SU-DHL-6 (cell line): ENCODE measurements around the gene SRRT.

Source experiments
- H2AFZ ChIP-seq: fragments of 200-600 bp; sonication (generic); 2 replicates; pipeline ENCODE4 v1.6.1; 2014; ENCODE audit warnings: low read depth, mild to moderate bottlenecking, moderate library complexity, mixed read lengths, antibody characterized with exemption, low read length; ENCODE audit not compliant: severe bottlenecking
- H3F3A ChIP-seq: fragments of 200-600 bp; shearing (Covaris generic); 2 replicates; pipeline ENCODE4 v1.6.0; 2016; ENCODE audit warnings: antibody characterized with exemption, mild to moderate bottlenecking; ENCODE audit not compliant: insufficient read depth
- H3K27ac ChIP-seq: fragments of 200-600 bp; sonication (generic); 2 replicates; pipeline ENCODE4 v1.5.1; 2016; ENCODE audit warnings: low read depth, mild to moderate bottlenecking, low read length, moderate library complexity, mixed read lengths
- H3K27me3 ChIP-seq: fragments of 200-600 bp; sonication (generic), shearing (Covaris generic); 2 replicates; pipeline ENCODE4 v1.6.0; 2014; ENCODE audit warnings: mild to moderate bottlenecking, low read length
- H3K36me3 ChIP-seq: fragments of 200-600 bp; sonication (generic); 2 replicates; pipeline ENCODE4 v1.6.1; 2014; ENCODE audit warnings: mild to moderate bottlenecking, low read length, mixed read lengths
- H3K4me2 ChIP-seq: fragments of 300-600, 200-600 bp; shearing (Covaris generic), sonication (generic); 2 replicates; pipeline ENCODE4 v1.6.0; 2014; ENCODE audit warnings: low read length, low read depth, mild to moderate bottlenecking; ENCODE audit not compliant: poor library complexity, severe bottlenecking
- H3K4me3 ChIP-seq: fragments of 200-600 bp; sonication (generic); 2 replicates; pipeline ENCODE4 v1.5.1; 2014; ENCODE audit warnings: antibody characterized with exemption, low read length, mild to moderate bottlenecking, mixed read lengths; ENCODE audit not compliant: insufficient read depth, poor library complexity, severe bottlenecking
- H3K79me2 ChIP-seq: fragments of 200-600 bp; sonication (generic); 2 replicates; pipeline ENCODE4 v1.6.1; 2014; ENCODE audit warnings: mild to moderate bottlenecking, low read length, moderate library complexity; ENCODE audit not compliant: insufficient read depth
- H3K9ac ChIP-seq: fragments of 200-600 bp; sonication (generic); 2 replicates; pipeline ENCODE4 v1.7.0; 2014; ENCODE audit warnings: mild to moderate bottlenecking, low read length
- H3K9me2 ChIP-seq: fragments of 200-600 bp; sonication (generic); replicated peaks from 2 replicates; pipeline ENCODE4 v1.6.1; 2014; ENCODE audit warnings: low read length; ENCODE audit not compliant: insufficient read depth
- H3K9me3 ChIP-seq: fragments of 200-600 bp; sonication (generic); 2 replicates; pipeline ENCODE4 v1.6.1; 2014; ENCODE audit warnings: low read length, mixed read lengths; ENCODE audit not compliant: insufficient read depth
- H4K20me1 ChIP-seq: fragments of 200-600 bp; sonication (generic); 2 replicates; pipeline ENCODE4 v1.6.1; 2014; ENCODE audit warnings: low read depth, mild to moderate bottlenecking, antibody characterized with exemption, low read length, moderate library complexity, mixed read lengths
- EZH2phosphoT487 ChIP-seq: fragments of 200-600 bp; sonication (generic), shearing (Covaris generic); conservative IDR thresholded peaks from 2 replicates; pipeline ENCODE4 v1.6.1; 2018; ENCODE audit warnings: mild to moderate bottlenecking, antibody characterized with exemption, low read length, moderate library complexity, mixed read lengths
- TF ChIP-seq, protein P1 (sequence below): fragments of 200-600 bp; sonication (generic); IDR thresholded peaks from one replicate; pipeline ENCODE4 v1.5.1; 2017; ENCODE audit warnings: antibody characterized with exemption, mild to moderate bottlenecking, low read length, moderate library complexity; ENCODE audit not compliant: insufficient read depth, poor library complexity, severe bottlenecking

Gene SRRT

DNA sequence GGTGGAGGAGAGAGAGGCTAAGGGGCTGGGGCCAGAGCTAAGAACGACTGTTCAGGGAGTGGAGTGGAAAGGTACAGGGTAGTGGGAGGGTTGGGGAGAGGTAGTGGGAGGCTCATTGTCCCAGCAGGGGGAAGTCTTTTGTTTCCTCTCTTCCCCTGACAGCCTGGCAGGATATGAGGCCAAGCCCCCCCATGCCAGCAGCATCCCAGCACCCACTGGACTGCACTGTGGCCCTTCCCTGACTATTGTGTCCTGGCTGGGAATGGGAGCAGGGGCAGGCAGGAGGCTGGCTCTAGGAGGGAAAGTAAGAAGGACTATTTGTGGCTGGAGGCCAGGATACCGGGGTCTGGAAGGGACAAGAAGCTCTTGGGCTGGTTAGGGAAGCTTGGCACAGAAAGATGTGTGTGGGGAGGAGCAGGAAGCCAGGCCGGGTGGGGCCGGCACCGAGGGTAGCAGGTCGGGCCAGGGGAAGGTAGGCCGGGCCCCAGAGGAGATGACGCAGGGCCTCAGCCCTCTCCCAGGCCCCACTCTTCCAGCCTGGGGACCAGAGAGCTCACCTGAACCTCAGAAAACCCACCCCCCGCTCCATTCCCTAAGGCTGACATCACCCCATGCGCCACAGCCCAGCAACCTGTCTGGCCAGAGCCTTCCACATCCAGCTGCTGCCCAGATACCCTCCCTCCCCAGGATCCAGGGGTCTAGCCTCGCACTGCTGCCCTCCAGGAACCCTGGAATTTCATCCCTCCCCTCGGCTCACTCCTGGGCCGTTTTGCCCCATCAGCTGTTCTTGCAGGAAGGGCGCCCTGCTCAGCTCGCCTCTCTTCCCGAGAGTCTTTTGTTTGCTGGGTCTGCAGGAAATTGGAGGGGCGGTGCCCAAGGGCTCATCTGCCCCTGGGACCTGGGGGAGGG lies 38.7 kb upstream of the SRRT start:
- Histone ChIP-seq H3K27me3 (no peaks in the 10 kb centered on the region), H2AFZ (no peak overlapping the region), H3K9me2 (no peaks in the 10 kb centered on the region), H3K4me3 (no peak overlapping the region), H3F3A (no peaks in the 10 kb centered on the region), H3K4me2 (no peak overlapping the region), H3K79me2 (no peaks in the 10 kb centered on the region), H3K27ac (no peak overlapping the region), H3K9me3 (no peaks in the 10 kb centered on the region), H4K20me1 (no peaks in the 10 kb centered on the region), H3K9ac (no peak overlapping the region), H3K36me3 (no peaks in the 10 kb centered on the region)
- no peak for TF ChIP-seq EZH2phosphoT487
- TF ChIP-seq, protein P1, sequence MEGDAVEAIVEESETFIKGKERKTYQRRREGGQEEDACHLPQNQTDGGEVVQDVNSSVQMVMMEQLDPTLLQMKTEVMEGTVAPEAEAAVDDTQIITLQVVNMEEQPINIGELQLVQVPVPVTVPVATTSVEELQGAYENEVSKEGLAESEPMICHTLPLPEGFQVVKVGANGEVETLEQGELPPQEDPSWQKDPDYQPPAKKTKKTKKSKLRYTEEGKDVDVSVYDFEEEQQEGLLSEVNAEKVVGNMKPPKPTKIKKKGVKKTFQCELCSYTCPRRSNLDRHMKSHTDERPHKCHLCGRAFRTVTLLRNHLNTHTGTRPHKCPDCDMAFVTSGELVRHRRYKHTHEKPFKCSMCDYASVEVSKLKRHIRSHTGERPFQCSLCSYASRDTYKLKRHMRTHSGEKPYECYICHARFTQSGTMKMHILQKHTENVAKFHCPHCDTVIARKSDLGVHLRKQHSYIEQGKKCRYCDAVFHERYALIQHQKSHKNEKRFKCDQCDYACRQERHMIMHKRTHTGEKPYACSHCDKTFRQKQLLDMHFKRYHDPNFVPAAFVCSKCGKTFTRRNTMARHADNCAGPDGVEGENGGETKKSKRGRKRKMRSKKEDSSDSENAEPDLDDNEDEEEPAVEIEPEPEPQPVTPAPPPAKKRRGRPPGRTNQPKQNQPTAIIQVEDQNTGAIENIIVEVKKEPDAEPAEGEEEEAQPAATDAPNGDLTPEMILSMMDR, result no peak

DNA sequence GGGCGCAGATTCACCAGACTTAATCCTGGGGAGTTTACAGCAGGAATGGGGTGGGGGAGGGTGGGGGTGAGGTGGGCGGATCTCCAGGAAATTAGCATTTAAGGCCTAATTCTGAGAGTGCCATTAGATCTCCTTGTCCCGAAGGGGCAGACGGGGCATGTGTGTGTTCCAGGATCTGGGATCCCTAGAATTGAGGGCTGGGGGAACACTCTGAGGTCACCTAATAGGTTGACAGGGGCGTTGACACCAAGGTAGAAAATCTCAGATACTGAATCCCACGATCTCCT lies 38.1 kb upstream of the SRRT start:
- Histone ChIP-seq H3K9ac (no peak overlapping the region), H4K20me1 (no peaks in the 10 kb centered on the region), H3K9me3 (no peaks in the 10 kb centered on the region), H3K36me3 (no peaks in the 10 kb centered on the region), H2AFZ (no peak overlapping the region), H3K4me2 (no peak overlapping the region), H3K79me2 (no peaks in the 10 kb centered on the region), H3F3A (no peaks in the 10 kb centered on the region), H3K4me3 (no peak overlapping the region), H3K27me3 (no peaks in the 10 kb centered on the region), H3K9me2 (no peaks in the 10 kb centered on the region), H3K27ac (no peak overlapping the region)
- TF ChIP-seq, protein P1, result no peak
- TF ChIP-seq EZH2phosphoT487, result no peak

DNA sequence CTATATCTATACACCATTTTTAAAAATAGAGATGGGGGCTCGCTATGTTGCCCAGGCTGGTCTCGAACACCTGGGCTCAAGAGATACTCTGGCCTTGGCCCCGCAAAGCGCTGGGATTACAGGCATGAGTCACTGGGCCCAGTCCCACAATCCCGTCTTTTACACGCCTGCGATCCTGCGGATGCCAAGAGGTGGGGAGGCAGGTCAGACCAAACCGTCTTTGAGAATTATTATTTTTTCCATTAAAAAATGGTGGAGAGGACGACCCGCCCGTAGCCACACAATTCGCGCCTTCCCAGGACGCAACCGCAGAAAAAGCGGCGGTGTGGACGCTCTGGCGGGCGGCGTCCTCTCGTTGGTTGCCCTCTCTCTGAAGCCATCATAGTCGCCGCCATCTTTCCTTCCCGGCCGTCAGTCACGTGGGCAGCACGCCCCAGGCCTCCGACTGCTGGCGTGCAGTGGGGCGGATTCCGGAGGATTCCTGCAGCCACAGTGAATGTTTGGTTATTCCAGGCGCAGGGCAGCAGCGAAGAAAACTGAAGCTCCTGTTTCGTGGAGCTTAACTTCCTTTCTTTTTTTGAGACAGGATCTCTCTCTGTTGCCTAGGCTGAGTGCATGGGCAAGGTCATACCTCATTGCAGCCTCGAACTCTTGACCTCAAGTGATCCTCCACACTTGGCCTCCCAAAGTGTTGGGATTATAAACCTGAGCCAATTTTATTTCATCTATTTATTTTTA lies 37.6 kb upstream of the SRRT start:
- Histone ChIP-seq H3K4me2 (no peak overlapping the region), H3K27me3 (no peaks in the 10 kb centered on the region), H3K9me2 (no peaks in the 10 kb centered on the region), H2AFZ (no peak overlapping the region), H3K36me3 (no peaks in the 10 kb centered on the region), H4K20me1 (no peaks in the 10 kb centered on the region), H3K9ac (no peak overlapping the region), H3K9me3 (no peaks in the 10 kb centered on the region), H3K4me3 (no peak overlapping the region), H3F3A (no peaks in the 10 kb centered on the region), H3K79me2 (no peaks in the 10 kb centered on the region), H3K27ac (no peak overlapping the region)
- TF ChIP-seq, protein P1, result no peak
- no peak for TF ChIP-seq EZH2phosphoT487
